ENCODE results near the gene CDC14B. TPM values are rescaled to one million over a fixed set of nuclear protein-coding genes. Genes with fewer than 3 reads are reported as not detected.

The CDC14B gene
- total RNA-seq, 2 experiments from 2014 or later: 1.1 to 1.5 TPM

GRCh38 chr9:96524764-96525163 lies 94.9 kb downstream of the CDC14B start:
- ChIA-PET CTCF (interaction anchor here (0.8 kb wide), 1 partner anchor 175 kb away, joined by 4 read pairs; no protein-coding TSS in a partner anchor), POLR2A (no interaction called here)
- Mint-ChIP-seq H3K4me3 (no peak overlapping the region), H3K27ac (no peak overlapping the region), H3K36me3 (ENCODE audit: low read depth) (peaks cover 2% of the 10 kb centered on the region), H3K4me1 (peaks cover 17% of the 10 kb centered on the region), H3K9me3 (ENCODE audit: low read depth) (no peaks in the 10 kb centered on the region), H3K27me3 (no peaks in the 10 kb centered on the region)
- no peak for DNase-seq
- intact Hi-C loops (cut with DNase I, micrococcal nuclease): no loop called here
- ATAC-seq: no peak

- DNase-seq (no peak), ATAC-seq (no peak)
- Mint-ChIP-seq H3K9me3 (ENCODE audit: low read depth) (no peaks in the 10 kb centered on the region), H3K4me3 (no peak overlapping the region), H3K36me3 (ENCODE audit: low read depth) (peaks cover 2% of the 10 kb centered on the region), H3K4me1 (peaks cover 17% of the 10 kb centered on the region), H3K27me3 (no peaks in the 10 kb centered on the region), H3K27ac (no peak overlapping the region)
- intact Hi-C loops (cut with DNase I, micrococcal nuclease): no loop called here
- ChIA-PET CTCF (interaction anchor here (0.7 to 0.8 kb wide), 2 partner anchors 9 to 299 kb away, joined by 3 read pairs; no protein-coding TSS in a partner anchor), POLR2A (no interaction called here)
Observed at GRCh38 chr9:96524045-96524444, 95.6 kb downstream of the CDC14B start.

GRCh38 chr9:96523374-96523773 lies 96.3 kb downstream of the CDC14B start:
- ATAC-seq (no peak), DNase-seq (no peak)
- Mint-ChIP-seq H3K27me3 (no peaks in the 10 kb centered on the region), H3K27ac (no peak overlapping the region), H3K4me3 (no peak overlapping the region), H3K4me1 (peaks cover 17% of the 10 kb centered on the region), H3K36me3 (ENCODE audit: low read depth) (peaks cover 2% of the 10 kb centered on the region), H3K9me3 (ENCODE audit: low read depth) (no peaks in the 10 kb centered on the region)
- ChIA-PET CTCF (interaction anchor here (0.6 to 0.9 kb wide), 3 partner anchors 9 to 178 kb away, joined by 3 read pairs; no protein-coding TSS in a partner anchor), POLR2A (no interaction called here)
- intact Hi-C loops (cut with DNase I, micrococcal nuclease): no loop called here

GRCh38 chr9:96522366-96522765 lies 97.3 kb downstream of the CDC14B start:
- ChIA-PET POLR2A (no interaction called here), CTCF (interaction anchor here (0.9 kb wide), 2 partner anchors 13 to 73 kb away, joined by 3 read pairs; partner anchors contain the start of gene HABP4)

GRCh38 chr9:96519787-96520186 lies 99.9 kb downstream of the CDC14B start:
- H3K9me3 Mint-ChIP-seq (ENCODE audit: low read depth): no peaks in the 10 kb centered on the region
- peaks cover 17% of the 10 kb centered on the region for H3K4me1 Mint-ChIP-seq
- intact Hi-C loops (cut with DNase I, micrococcal nuclease): no loop called here
- CTCF ChIA-PET: no interaction called here
- POLR2A ChIA-PET: no interaction called here
- H3K4me3 Mint-ChIP-seq: no peak overlapping the region
- no peak for DNase-seq
- H3K27me3 Mint-ChIP-seq: no peaks in the 10 kb centered on the region
- H3K27ac Mint-ChIP-seq: no peak overlapping the region
- no peaks in the 10 kb centered on the region for H3K36me3 Mint-ChIP-seq (ENCODE audit: low read depth)
- ATAC-seq: no peak

More at GRCh38 chr9:96522366-96522765, 97.3 kb downstream of the CDC14B start:
- no peak for ATAC-seq
- Mint-ChIP-seq H3K4me1 (peaks cover 17% of the 10 kb centered on the region), H3K36me3 (ENCODE audit: low read depth) (peaks cover 2% of the 10 kb centered on the region), H3K27me3 (no peaks in the 10 kb centered on the region), H3K27ac (no peak overlapping the region), H3K4me3 (no peak overlapping the region), H3K9me3 (ENCODE audit: low read depth) (no peaks in the 10 kb centered on the region)
- DNase-seq: no peak
- intact Hi-C loops (cut with DNase I, micrococcal nuclease): no loop called here

GRCh38 chr9:96519095-96519494 lies 100.5 kb downstream of the CDC14B start:
- intact Hi-C loops (cut with DNase I, micrococcal nuclease): no loop called here
- Mint-ChIP-seq H3K4me1 (peaks cover 17% of the 10 kb centered on the region), H3K4me3 (no peak overlapping the region), H3K9me3 (ENCODE audit: low read depth) (no peaks in the 10 kb centered on the region), H3K36me3 (ENCODE audit: low read depth) (no peaks in the 10 kb centered on the region), H3K27ac (no peak overlapping the region), H3K27me3 (no peaks in the 10 kb centered on the region)
- DNase-seq: no peak
- ChIA-PET POLR2A (no interaction called here), CTCF (interaction anchor here (0.8 kb wide), 1 partner anchor 1536 kb away, joined by 3 read pairs; no protein-coding TSS in a partner anchor)
- ATAC-seq: no peak

- CTCF ChIA-PET: interaction anchor here (1.8 kb wide), 1 partner anchor 10 kb away, joined by 4 read pairs; no protein-coding TSS in a partner anchor
Observed at GRCh38 chr9:96515621-96516470, 103.8 kb downstream of the CDC14B start.

GRCh38 chr9:96514800-96515158 lies 104.9 kb downstream of the CDC14B start:
- intact Hi-C loops (cut with DNase I, micrococcal nuclease): no loop called here
- Mint-ChIP-seq H3K36me3 (ENCODE audit: low read depth) (no peaks in the 10 kb centered on the region), H3K27ac (no peak overlapping the region), H3K4me3 (no peak overlapping the region), H3K9me3 (ENCODE audit: low read depth) (no peaks in the 10 kb centered on the region), H3K4me1 (peaks cover 2% of the 10 kb centered on the region), H3K27me3 (no peaks in the 10 kb centered on the region)
- ATAC-seq (no peak), DNase-seq (no peak)
- POLR2A ChIA-PET: no interaction called here
- CTCF ChIA-PET: interaction anchor here (0.6 kb wide), 1 partner anchor 202 kb away, joined by 3 read pairs; no protein-coding TSS in a partner anchor

More at GRCh38 chr9:96515621-96516470, 103.8 kb downstream of the CDC14B start:
- POLR2A ChIA-PET: no interaction called here
- no peak overlapping the region for H3K27ac Mint-ChIP-seq
- no peak for ATAC-seq
- no peaks in the 10 kb centered on the region for H3K27me3 Mint-ChIP-seq
- no peak for DNase-seq
- H3K36me3 Mint-ChIP-seq (ENCODE audit: low read depth): no peaks in the 10 kb centered on the region
- no peak overlapping the region for H3K4me3 Mint-ChIP-seq
- H3K9me3 Mint-ChIP-seq (ENCODE audit: low read depth): no peaks in the 10 kb centered on the region
- H3K4me1 Mint-ChIP-seq: no peaks in the 10 kb centered on the region
- intact Hi-C loops (cut with DNase I, micrococcal nuclease): no loop called here

- CTCF ChIA-PET: interaction anchor here (0.6 kb wide), 1 partner anchor 201 kb away, joined by 3 read pairs; no protein-coding TSS in a partner anchor
- no peak for ATAC-seq
- Mint-ChIP-seq H3K9me3 (ENCODE audit: low read depth) (no peaks in the 10 kb centered on the region), H3K36me3 (ENCODE audit: low read depth) (no peaks in the 10 kb centered on the region), H3K4me3 (no peak overlapping the region), H3K27me3 (no peaks in the 10 kb centered on the region), H3K27ac (no peak overlapping the region), H3K4me1 (peaks cover 2% of the 10 kb centered on the region)
- intact Hi-C loops (cut with DNase I, micrococcal nuclease): no loop called here
- POLR2A ChIA-PET: no interaction called here
- no peak for DNase-seq
Observed at GRCh38 chr9:96514108-96514799, 105.4 kb downstream of the CDC14B start.

- ChIA-PET POLR2A (no interaction called here), CTCF (no interaction called here)
- no peaks in the 10 kb centered on the region for H3K36me3 Mint-ChIP-seq (ENCODE audit: low read depth)
- no peak for DNase-seq
- H3K27ac Mint-ChIP-seq: no peak overlapping the region
- intact Hi-C loops (cut with DNase I, micrococcal nuclease): no loop called here
- H3K9me3 Mint-ChIP-seq (ENCODE audit: low read depth): no peaks in the 10 kb centered on the region
- H3K4me1 Mint-ChIP-seq: peaks cover 2% of the 10 kb centered on the region
- no peaks in the 10 kb centered on the region for H3K27me3 Mint-ChIP-seq
- ATAC-seq: no peak
- no peak overlapping the region for H3K4me3 Mint-ChIP-seq
Observed at GRCh38 chr9:96513622-96514021, 106.0 kb downstream of the CDC14B start.

- DNase-seq: no peak
Observed at GRCh38 chr9:96512240-96512639, 107.4 kb downstream of the CDC14B start.

More at GRCh38 chr9:96512240-96512639, 107.4 kb downstream of the CDC14B start:
- ChIA-PET POLR2A (no interaction called here), CTCF (no interaction called here)
- Mint-ChIP-seq H3K27me3 (no peaks in the 10 kb centered on the region), H3K27ac (no peak overlapping the region), H3K36me3 (ENCODE audit: low read depth) (no peaks in the 10 kb centered on the region), H3K9me3 (ENCODE audit: low read depth) (no peaks in the 10 kb centered on the region), H3K4me1 (peaks cover 2% of the 10 kb centered on the region), H3K4me3 (no peak overlapping the region)
- ATAC-seq: no peak
- intact Hi-C loops (cut with DNase I, micrococcal nuclease): no loop called here
